ENCODE results near the gene CTSE. TPM values are rescaled to one million over a fixed set of nuclear protein-coding genes. Genes with fewer than 3 reads are reported as not detected.

CTSE gene
- total RNA-seq, 2 experiments from 2014 or later: not detected

DNA sequence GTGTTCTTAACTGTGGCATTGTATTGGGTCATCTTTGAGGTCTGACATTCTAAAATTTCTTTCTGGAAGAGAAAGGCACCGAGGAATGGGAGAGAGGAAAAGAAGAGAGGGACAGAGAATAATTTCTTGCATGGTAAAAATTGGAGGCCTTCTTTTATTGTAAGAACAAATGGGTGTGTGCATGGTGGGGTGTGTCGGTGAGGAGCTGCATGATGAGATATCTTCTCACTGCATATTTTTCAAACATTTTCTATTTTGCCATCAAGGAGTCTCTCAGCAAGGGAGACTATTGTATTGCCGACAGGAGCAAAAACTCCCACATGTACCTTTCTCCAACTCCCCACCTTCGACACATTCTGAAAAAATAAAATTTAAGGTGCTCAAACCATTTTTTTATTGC, 6.5 kb upstream of the CTSE start:
- Mint-ChIP-seq H3K4me1 (ENCODE audit: low read depth) (peaks cover 9% of the 10 kb centered on the region), H3K27ac (no peak overlapping the region), H3K9me3 (no peaks in the 10 kb centered on the region), H3K4me3 (no peak overlapping the region), H3K36me3 (ENCODE audit: low read depth) (no peaks in the 10 kb centered on the region), H3K27me3 (peaks cover 24% of the 10 kb centered on the region)
- TF ChIP-seq, protein P1, sequence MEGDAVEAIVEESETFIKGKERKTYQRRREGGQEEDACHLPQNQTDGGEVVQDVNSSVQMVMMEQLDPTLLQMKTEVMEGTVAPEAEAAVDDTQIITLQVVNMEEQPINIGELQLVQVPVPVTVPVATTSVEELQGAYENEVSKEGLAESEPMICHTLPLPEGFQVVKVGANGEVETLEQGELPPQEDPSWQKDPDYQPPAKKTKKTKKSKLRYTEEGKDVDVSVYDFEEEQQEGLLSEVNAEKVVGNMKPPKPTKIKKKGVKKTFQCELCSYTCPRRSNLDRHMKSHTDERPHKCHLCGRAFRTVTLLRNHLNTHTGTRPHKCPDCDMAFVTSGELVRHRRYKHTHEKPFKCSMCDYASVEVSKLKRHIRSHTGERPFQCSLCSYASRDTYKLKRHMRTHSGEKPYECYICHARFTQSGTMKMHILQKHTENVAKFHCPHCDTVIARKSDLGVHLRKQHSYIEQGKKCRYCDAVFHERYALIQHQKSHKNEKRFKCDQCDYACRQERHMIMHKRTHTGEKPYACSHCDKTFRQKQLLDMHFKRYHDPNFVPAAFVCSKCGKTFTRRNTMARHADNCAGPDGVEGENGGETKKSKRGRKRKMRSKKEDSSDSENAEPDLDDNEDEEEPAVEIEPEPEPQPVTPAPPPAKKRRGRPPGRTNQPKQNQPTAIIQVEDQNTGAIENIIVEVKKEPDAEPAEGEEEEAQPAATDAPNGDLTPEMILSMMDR (IDR thresholded peaks at IDR 0.05): no peak
- CTCF ChIA-PET: interaction anchor here (0.6 to 8.3 kb wide), 43 partner anchors 8 to 372 kb away, joined by 3 to 236 read pairs (median 4); partner anchors contain the start of gene RAB7B
- ATAC-seq (no peak), DNase-seq (no peak)
- POLR2A ChIA-PET: interaction anchor here (2.2 kb wide), 1 partner anchor 76 kb away, joined by 6 read pairs; no protein-coding TSS in a partner anchor
- intact Hi-C loops (cut with micrococcal nuclease): loop anchor here (2.0 kb wide), 1 partner anchor 75 kb away; no protein-coding TSS in a partner anchor

DNA sequence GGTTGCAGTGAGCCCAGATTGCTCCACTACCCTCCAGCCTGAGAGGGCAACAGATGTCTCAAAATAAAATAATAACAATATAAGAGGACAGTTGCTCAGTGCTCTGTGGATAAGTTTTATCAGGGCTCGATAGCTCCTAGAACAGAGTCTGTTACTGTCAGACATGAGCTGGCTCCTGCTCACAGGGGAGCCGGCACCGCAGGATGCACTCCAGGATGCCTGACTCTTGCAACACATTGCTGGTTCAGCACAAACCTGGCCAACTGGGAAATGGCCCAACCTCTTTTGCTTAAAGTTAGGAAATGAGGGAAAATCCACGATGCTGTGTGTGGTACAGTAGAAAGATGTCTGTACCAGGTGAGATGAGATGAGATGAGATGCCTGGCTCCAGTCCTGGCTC, 5.8 kb upstream of the CTSE start:
- ATAC-seq (no peak), DNase-seq (no peak)
- no peak overlapping the region for H3K27ac Mint-ChIP-seq
- H3K9me3 Mint-ChIP-seq: no peaks in the 10 kb centered on the region
- H3K4me1 Mint-ChIP-seq (ENCODE audit: low read depth): peaks cover 4% of the 10 kb centered on the region
- ChIA-PET CTCF (interaction anchor here (0.6 to 8.3 kb wide), 25 partner anchors 8 to 371 kb away, joined by 3 to 236 read pairs (median 7); partner anchors contain the start of gene RAB7B), POLR2A (interaction anchor here (2.2 kb wide), 1 partner anchor 77 kb away, joined by 6 read pairs; no protein-coding TSS in a partner anchor)
- H3K36me3 Mint-ChIP-seq (ENCODE audit: low read depth): no peaks in the 10 kb centered on the region
- intact Hi-C loops (cut with micrococcal nuclease): no loop called here
- H3K4me3 Mint-ChIP-seq: no peak overlapping the region
- TF ChIP-seq, protein P1 (IDR thresholded peaks at IDR 0.05): no peak
- H3K27me3 Mint-ChIP-seq: peaks cover 19% of the 10 kb centered on the region

DNA sequence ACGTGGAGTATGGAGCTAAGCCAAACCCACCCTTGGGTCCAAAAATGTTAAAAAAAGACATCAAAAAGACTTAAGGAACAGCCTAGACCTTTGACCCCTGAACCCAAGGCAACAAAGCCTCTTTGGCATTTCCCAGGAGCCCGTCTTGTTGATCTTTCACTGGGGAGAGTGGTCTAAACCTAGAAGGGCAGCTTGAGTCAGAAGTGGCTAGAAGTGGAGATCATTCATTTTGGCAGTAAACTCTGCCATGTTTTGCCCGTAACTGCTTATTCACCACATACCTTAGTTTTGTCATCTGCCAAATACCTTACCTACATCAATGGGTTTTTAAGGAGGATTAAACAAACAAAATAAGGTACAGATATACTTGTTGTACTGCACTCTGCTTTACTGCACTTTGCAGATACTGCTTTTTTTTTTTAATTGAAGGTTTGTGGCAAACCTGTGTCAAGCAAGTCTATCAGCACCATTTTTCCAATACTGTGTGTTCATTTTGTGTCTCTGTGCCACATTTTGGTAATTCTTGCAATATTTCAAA, 1.7 kb upstream of the CTSE start:
- TF ChIP-seq, protein P1 (IDR thresholded peaks at IDR 0.05): no peak
- ATAC-seq (no peak), DNase-seq (no peak)
- Mint-ChIP-seq H3K27ac (no peak overlapping the region), H3K9me3 (no peaks in the 10 kb centered on the region), H3K27me3 (peaks cover 17% of the 10 kb centered on the region), H3K36me3 (ENCODE audit: low read depth) (no peaks in the 10 kb centered on the region), H3K4me3 (no peak overlapping the region), H3K4me1 (ENCODE audit: low read depth) (peaks cover 5% of the 10 kb centered on the region)
- ChIA-PET POLR2A (interaction anchor here (0.7 kb wide), 1 partner anchor 103 kb away, joined by 3 read pairs; no protein-coding TSS in a partner anchor), CTCF (interaction anchor here (1.0 to 1.8 kb wide), 6 partner anchors 14 to 107 kb away, joined by 3 to 7 read pairs (median 4); no protein-coding TSS in a partner anchor)
- intact Hi-C loops (cut with micrococcal nuclease): no loop called here

DNA sequence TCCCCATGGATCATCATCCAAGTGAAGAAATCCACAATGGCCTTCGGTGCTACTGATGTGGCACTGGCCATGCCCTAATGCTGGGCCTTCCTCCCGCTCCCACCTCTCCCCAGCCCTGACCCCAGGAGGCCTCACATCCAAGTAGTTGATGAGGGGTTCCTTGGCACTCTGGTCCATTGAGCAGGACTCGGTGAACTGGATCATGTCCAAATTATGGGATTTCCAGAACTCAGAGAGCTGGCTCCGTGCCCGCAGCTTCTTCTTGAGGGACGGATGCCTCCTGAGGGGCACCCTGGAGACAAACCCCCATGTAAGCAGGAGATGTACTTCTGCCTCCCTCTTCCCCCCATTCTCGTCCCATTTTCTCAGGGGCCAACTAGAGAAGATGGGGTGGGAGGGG, 929 bp downstream of the CTSE start:
- Mint-ChIP-seq H3K4me1 (ENCODE audit: low read depth) (peaks cover 5% of the 10 kb centered on the region), H3K27ac (no peak overlapping the region), H3K27me3 (peaks cover 15% of the 10 kb centered on the region), H3K9me3 (no peaks in the 10 kb centered on the region), H3K36me3 (ENCODE audit: low read depth) (no peaks in the 10 kb centered on the region), H3K4me3 (no peak overlapping the region)
- ChIA-PET CTCF (no interaction called here), POLR2A (no interaction called here)
- intact Hi-C loops (cut with micrococcal nuclease): no loop called here
- ATAC-seq: no peak
- TF ChIP-seq, protein P1 (IDR thresholded peaks at IDR 0.05): no peak
- no peak for DNase-seq

DNA sequence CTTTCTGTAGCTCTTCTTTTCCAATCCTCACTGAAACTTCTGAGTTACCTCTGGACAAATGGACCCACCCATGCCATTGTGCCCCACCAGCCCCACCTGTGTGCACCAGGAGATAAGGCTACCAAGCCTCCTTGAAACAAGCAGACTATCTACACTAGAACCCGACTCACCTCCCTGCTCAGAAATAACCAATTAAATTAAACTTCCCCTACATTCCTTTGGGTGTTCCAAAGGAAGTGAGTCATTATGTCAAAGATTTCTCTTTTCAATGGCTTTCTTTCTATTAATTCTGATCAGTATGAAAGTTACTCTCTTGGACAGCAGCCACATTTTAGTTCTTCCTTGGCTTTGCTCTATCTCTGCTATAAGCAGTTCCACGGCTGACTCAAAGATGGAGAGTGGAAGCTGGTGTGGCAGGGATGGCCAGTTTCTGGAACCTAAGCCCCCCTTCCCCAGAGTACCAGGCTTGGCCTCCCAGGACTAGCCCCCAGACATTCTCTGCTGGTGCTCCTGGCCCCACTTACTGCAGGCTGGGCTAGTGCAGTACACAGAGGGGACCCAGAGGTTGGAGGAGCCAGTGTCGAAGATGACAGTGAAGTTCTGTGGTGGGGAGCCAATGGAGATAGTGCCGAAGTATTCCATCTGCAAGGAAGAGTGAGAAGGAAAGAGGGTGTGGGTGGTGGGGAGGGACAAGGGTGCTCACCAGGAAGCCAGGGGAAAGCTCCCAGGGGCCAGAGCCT, 1.9 kb downstream of the CTSE start:
- Mint-ChIP-seq H3K36me3 (ENCODE audit: low read depth) (no peaks in the 10 kb centered on the region), H3K4me1 (ENCODE audit: low read depth) (peaks cover 5% of the 10 kb centered on the region), H3K9me3 (no peaks in the 10 kb centered on the region), H3K27ac (no peak overlapping the region), H3K4me3 (no peak overlapping the region), H3K27me3 (peaks cover 12% of the 10 kb centered on the region)
- ChIA-PET CTCF (interaction anchor here (0.9 kb wide), 1 partner anchor 9 kb away, joined by 4 read pairs; no protein-coding TSS in a partner anchor), POLR2A (no interaction called here)
- TF ChIP-seq, protein P1 (IDR thresholded peaks at IDR 0.05): no peak
- DNase-seq: no peak
- no peak for ATAC-seq
- intact Hi-C loops (cut with micrococcal nuclease): no loop called here
